Left lung (tissue), 10 donors: ENCODE results near the gene P2RY10. TPM values are rescaled to one million over a fixed set of nuclear protein-coding genes. Genes with fewer than 3 reads are reported as not detected.

Experiments used
- ATAC-seq: fragments of 200-7000 bp; cut with Tn5 transposase; one replicate; pipeline ENCODE4 v1.9.1; 2020; ENCODE audit warnings: moderate library complexity
- DNase-seq, 4 donors: peaks; one replicate each; pipeline ENCODE4 v3.0.0-alpha.2; 2013 to 2020
- H3K27ac ChIP-seq, 2 donors: fragments of 200-600 bp; sonication (generic) in 1 of 2; one replicate each; pipeline versions ENCODE4 v1.5.0 to v1.8.0; 2020 to 2021
- H3K27me3 ChIP-seq, 2 donors: fragments of 200-600 bp; sonication (generic) in 1 of 2; one replicate each; pipeline versions ENCODE4 v1.5.0 to v1.8.0; 2020 to 2021
- H3K36me3 ChIP-seq, 2 donors: fragments of 200-600 bp; sonication (generic) in 1 of 2; one replicate each; pipeline versions ENCODE4 v1.5.0 to v1.8.0; 2020 to 2021
- H3K4me1 ChIP-seq, 2 donors: fragments of 200-600 bp; one replicate each; pipeline ENCODE4 v1.8.0; 2021
- H3K4me3 ChIP-seq, 2 donors: fragments of 200-600 bp; sonication (generic) in 1 of 2; one replicate each; pipeline versions ENCODE4 v1.5.0 to v1.8.0; 2020 to 2021; ENCODE audit warnings: mild to moderate bottlenecking in 1 of 2
- H3K9me3 ChIP-seq, 2 donors: fragments of 200-600 bp; sonication (generic) in 1 of 2; one replicate each; pipeline versions ENCODE4 v1.5.0 to v1.8.0; 2020 to 2021
- intact Hi-C, 2 donors: fragments of 100-400 bp; cut with DNase I; formaldehyde crosslinking; loops; one replicate each; pipeline versions ENCODE4 v1.11.2 to v1.14.2; 2022
- polyA plus RNA-seq, 6 donors: library from polyadenylated mRNA; unstranded; fragments of 120-200 nt; gene quantifications; one replicate each; pipeline ENCODE4 v1.2.1, GENCODE V29; 2013; ENCODE audit not compliant: insufficient read length in 6 of 6
- total RNA-seq, 2 donors: library from RNA; stranded (reverse); fragmentation: NEBNext Ultra II Directional; extraction: Animal tissue kit (Norgen Biotek cat#: 25700); gene quantifications; one replicate each; pipeline ENCODE4 v1.2.1, GENCODE V29; 2021
- TF ChIP-seq, protein P1 (sequence below), 2 donors: fragments of 200-600 bp; sonication (generic) in 1 of 2; IDR thresholded peaks; one replicate each; pipeline versions ENCODE4 v1.5.0 to v1.8.0; 2021; ENCODE audit warnings: antibody characterized with exemption in 2 of 2
- donor health status: DM: no; HTN: yes; CAD: no.
- donor health status: DM: no; HTN: no; CAD: no.

The P2RY10 gene
- total and polyA plus RNA-seq, 8 donors = 0.23 to 1.4 (median 0.36) TPM

- H3K36me3 ChIP-seq = no peaks in the 10 kb centered on the region
- ATAC-seq (no peak), DNase-seq (no peak)
- H3K4me1 ChIP-seq = no peaks in the 10 kb centered on the region
- intact Hi-C loops = no loop called here
- no peak overlapping the region for H3K27ac ChIP-seq
- H3K9me3 ChIP-seq = no peaks in the 10 kb centered on the region
- TF ChIP-seq, protein P1, sequence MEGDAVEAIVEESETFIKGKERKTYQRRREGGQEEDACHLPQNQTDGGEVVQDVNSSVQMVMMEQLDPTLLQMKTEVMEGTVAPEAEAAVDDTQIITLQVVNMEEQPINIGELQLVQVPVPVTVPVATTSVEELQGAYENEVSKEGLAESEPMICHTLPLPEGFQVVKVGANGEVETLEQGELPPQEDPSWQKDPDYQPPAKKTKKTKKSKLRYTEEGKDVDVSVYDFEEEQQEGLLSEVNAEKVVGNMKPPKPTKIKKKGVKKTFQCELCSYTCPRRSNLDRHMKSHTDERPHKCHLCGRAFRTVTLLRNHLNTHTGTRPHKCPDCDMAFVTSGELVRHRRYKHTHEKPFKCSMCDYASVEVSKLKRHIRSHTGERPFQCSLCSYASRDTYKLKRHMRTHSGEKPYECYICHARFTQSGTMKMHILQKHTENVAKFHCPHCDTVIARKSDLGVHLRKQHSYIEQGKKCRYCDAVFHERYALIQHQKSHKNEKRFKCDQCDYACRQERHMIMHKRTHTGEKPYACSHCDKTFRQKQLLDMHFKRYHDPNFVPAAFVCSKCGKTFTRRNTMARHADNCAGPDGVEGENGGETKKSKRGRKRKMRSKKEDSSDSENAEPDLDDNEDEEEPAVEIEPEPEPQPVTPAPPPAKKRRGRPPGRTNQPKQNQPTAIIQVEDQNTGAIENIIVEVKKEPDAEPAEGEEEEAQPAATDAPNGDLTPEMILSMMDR (IDR thresholded peaks at IDR 0.05) = no peak
- H3K4me3 ChIP-seq = no peak overlapping the region
- no peaks in the 10 kb centered on the region for H3K27me3 ChIP-seq
Measured at GRCh38 chrX:78944351-78944750, 840 bp upstream of the P2RY10 start.

DNA sequence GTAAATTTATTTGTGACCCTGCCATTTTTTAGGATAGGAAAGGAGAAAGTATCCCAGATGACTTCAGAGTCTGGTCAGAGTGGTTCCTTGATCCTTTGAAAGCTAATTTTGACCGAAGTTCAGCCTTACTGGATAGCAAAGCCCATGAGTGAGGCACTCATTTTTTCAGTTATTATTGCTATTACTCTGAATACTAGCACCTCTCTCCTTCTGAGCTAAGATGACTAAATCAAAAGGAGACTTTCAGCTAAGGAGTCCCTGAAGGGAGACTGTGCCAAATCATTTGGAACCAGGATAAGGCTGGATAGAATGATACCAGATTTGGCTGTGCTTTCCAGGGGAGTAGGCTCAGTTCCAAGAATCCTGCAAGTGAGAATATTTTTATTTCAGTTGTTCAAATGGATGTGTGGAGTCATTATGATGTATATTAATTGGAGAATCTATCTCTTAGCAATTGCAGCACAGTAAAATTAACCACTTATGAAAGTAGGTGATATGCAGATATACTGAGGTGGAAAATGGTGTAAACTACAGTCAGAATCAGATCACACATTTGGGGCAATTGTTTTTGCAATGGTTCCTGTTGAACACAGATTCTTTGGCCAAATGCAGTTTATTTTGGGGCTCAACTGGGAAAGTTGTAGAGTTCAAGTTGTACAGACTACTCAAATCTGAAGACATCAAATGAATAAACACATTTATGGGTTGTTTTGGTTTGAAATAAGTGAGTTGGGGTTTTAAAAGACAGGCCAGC lies 1.2 kb downstream of the P2RY10 start:
- TF ChIP-seq, protein P1 (IDR thresholded peaks at IDR 0.05) = no peak
- H3K4me1 ChIP-seq = no peaks in the 10 kb centered on the region
- no peaks in the 10 kb centered on the region for H3K9me3 ChIP-seq
- no peaks in the 10 kb centered on the region for H3K36me3 ChIP-seq
- DNase-seq (no peak), ATAC-seq (no peak)
- H3K27ac ChIP-seq = no peak overlapping the region
- intact Hi-C loops = no loop called here
- H3K27me3 ChIP-seq = no peaks in the 10 kb centered on the region
- H3K4me3 ChIP-seq = no peak overlapping the region

DNA sequence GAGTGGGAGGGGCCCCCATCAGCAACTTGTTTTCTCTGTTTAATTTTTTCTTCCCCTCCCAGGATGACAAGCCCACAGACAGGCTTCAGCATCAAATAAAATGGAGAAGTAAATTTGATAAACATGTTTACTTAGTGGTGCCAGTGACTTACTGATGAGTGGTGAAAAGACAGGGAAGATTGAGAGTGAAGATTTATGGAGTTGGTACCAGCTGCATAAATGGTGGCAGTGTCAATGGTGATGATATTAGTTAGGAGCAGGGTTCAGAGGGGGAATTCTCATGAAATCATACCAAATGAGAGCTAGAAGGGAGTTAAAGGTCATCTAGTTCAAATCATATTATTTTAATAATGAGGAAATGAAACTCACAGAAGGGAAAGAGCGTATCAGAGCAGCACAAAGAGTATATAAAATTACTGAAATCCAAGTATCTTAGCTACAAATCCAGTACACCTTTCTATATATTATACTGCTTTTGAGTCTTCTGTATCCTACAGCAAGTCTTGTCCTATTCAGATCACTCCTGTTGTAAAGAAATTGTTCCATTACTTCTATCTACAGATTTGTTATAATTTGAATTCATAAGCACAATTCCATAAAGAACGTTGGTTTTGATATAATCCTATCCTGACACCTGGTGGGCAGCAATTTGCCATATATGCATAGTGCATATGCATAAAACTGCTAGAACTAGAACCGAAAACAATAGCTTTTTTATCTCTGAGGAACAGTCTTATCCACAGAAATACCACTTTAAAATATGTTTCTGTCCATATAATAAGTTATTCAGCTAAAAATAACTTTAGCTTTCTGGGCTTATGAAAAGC lies 5.0 kb downstream of the P2RY10 start:
- intact Hi-C loops = no loop called here
- H3K4me1 ChIP-seq = no peaks in the 10 kb centered on the region
- no peak overlapping the region for H3K27ac ChIP-seq
- no peaks in the 10 kb centered on the region for H3K9me3 ChIP-seq
- no peak overlapping the region for H3K4me3 ChIP-seq
- no peaks in the 10 kb centered on the region for H3K36me3 ChIP-seq
- no peak for ATAC-seq
- DNase-seq = no peak
- TF ChIP-seq, protein P1 (IDR thresholded peaks at IDR 0.05) = no peak
- no peaks in the 10 kb centered on the region for H3K27me3 ChIP-seq

GRCh38 chrX:78957049-78957767 lies 12.0 kb downstream of the P2RY10 start:
- Histone ChIP-seq H3K27me3 (no peaks in the 10 kb centered on the region), H3K9me3 (no peaks in the 10 kb centered on the region), H3K27ac (no peak overlapping the region), H3K36me3 (no peaks in the 10 kb centered on the region), H3K4me3 (no peak overlapping the region), H3K4me1 (no peaks in the 10 kb centered on the region)
- no peak for DNase-seq
- TF ChIP-seq, protein P1 (IDR thresholded peaks at IDR 0.05) = no peak
- intact Hi-C loops = no loop called here
- ATAC-seq = no peak

DNA sequence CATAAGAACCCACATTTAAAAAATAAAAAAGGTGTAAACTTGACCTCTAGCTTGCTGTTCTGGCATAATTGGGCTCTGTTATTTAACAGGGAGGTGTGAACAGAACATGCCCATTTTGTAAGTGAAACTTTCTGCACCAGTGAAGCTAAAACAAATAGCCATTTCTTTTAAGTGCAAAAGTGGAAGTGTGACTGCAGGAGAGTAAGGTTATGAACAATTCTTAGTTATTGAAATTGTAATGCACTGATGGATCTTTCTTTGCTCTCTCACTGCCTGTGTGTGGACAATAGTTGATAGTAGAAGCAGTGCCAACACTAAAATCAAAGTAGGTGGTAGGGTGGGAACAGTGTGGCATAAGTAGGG lies 12.6 kb downstream of the P2RY10 start:
- ATAC-seq = no peak
- TF ChIP-seq, protein P1 (IDR thresholded peaks at IDR 0.05) = no peak
- H3K27ac ChIP-seq = no peak overlapping the region

More for the DNA sequence above, 12.6 kb downstream of the P2RY10 start:
- Histone ChIP-seq H3K9me3 (no peaks in the 10 kb centered on the region), H3K4me3 (no peak overlapping the region), H3K27me3 (no peaks in the 10 kb centered on the region), H3K36me3 (no peaks in the 10 kb centered on the region), H3K4me1 (no peaks in the 10 kb centered on the region)
- intact Hi-C loops = no loop called here
- no peak for DNase-seq
